ENCODE data around the gene NFKB2. TPM values are rescaled to one million over a fixed set of nuclear protein-coding genes. Genes with fewer than 3 reads are reported as not detected.

Gene NFKB2
- total RNA-seq, 1 donor from 2014 or later: 89.2 TPM

DNA sequence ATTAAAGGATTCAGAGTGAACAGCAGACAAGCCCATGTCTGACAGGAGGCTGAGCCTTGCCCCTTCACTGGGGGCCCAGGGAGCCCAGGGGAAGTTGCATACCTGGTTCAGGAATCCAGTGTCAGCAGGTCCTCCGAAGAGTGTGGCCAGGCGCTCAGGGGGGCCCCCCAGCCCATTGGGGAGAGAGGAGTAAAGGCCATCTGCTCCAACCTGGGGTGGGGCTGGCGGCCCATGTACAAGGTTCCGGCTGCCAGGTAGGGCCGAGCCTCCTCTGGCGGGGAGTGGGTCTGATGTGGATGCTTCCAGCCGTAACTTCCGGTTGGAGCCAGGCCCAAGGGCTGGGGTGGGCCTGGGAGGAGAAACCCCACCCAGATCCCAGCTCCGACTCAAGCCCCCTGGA is 20.8 kb downstream of the NFKB2 start:
- Histone ChIP-seq H3K36me3 (no peaks in the 10 kb centered on the region), H3K27ac (no peak overlapping the region), H3K4me3 (no peak overlapping the region), H3K9me3 (no peaks in the 10 kb centered on the region), H3K27me3 (peaks cover 17% of the 10 kb centered on the region), H3K4me1 (peaks cover 14 to 15% of the 10 kb centered on the region in 2 donors)
- intact Hi-C loops (cut with DNase I): no loop called here
- TF ChIP-seq, protein P1, sequence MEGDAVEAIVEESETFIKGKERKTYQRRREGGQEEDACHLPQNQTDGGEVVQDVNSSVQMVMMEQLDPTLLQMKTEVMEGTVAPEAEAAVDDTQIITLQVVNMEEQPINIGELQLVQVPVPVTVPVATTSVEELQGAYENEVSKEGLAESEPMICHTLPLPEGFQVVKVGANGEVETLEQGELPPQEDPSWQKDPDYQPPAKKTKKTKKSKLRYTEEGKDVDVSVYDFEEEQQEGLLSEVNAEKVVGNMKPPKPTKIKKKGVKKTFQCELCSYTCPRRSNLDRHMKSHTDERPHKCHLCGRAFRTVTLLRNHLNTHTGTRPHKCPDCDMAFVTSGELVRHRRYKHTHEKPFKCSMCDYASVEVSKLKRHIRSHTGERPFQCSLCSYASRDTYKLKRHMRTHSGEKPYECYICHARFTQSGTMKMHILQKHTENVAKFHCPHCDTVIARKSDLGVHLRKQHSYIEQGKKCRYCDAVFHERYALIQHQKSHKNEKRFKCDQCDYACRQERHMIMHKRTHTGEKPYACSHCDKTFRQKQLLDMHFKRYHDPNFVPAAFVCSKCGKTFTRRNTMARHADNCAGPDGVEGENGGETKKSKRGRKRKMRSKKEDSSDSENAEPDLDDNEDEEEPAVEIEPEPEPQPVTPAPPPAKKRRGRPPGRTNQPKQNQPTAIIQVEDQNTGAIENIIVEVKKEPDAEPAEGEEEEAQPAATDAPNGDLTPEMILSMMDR (IDR thresholded peaks at IDR 0.05): no peak
- DNase-seq (ENCODE audit: low spot score in 2 of 2): no peak

- Histone ChIP-seq H3K4me3 (no peak overlapping the region), H3K9me3 (no peaks in the 10 kb centered on the region), H3K4me1 (peaks cover 14 to 15% of the 10 kb centered on the region in 2 donors), H3K27me3 (peaks cover 17% of the 10 kb centered on the region), H3K27ac (no peak overlapping the region), H3K36me3 (no peaks in the 10 kb centered on the region)
- intact Hi-C loops (cut with DNase I): no loop called here
- TF ChIP-seq, protein P1 (IDR thresholded peaks at IDR 0.05): no peak
- DNase-seq (ENCODE audit: low spot score in 2 of 2): no peak
These were observed 21.2 kb downstream of the NFKB2 start for GRCh38 chr10:102416695-102417094.

DNA sequence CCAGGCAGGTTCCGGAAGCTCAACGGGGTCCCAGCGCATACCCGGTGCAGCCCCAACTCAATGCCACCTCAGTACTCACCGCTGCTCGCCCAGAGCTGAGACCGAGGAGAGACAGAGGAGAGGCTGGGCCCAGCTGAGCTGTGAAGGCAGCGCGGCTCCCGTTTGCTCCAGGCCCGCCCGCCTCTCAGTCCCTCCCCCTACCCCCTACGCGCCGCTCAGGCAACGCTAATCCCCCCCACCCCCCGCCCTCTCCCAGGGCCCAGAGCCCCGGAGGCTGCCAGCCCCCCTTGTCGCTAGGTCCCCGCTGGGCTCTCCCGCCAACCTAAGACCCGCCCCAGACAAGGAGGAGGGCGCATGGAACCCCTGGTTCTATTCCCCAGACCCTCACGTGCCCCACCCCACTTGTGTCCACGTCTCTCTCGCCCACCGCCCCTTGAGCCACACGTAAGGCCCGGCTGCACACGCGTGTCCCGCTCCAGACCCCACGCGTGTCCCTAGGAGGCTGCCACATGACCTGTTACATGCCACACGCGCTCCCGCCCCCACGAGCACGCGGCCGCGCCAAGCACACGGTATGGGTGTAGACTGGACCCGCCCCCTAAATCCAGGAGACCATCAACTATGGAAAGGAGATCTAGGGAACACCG is 23.2 kb downstream of the NFKB2 start, which contains the start of gene PSD:
TSS of gene PSD (minus strand) at position 164 of the 647 bp plus-strand sequence. CDS start 1,747 bp downstream, outside the sequence.
- no peak for DNase-seq (ENCODE audit: low spot score in 2 of 2)
- peaks cover 16 to 27% of the 10 kb centered on the region in 2 donors for H3K4me1 ChIP-seq
- no peaks in the 10 kb centered on the region for H3K9me3 ChIP-seq
- H3K4me3 ChIP-seq: peak within 1 kb of the TSS; percentile 92 to 93
- H3K27me3 ChIP-seq: peaks cover 16% of the 10 kb centered on the region
- intact Hi-C loops (cut with DNase I): no loop called here
- H3K36me3 ChIP-seq: peaks cover 4% of the 10 kb centered on the region in 2 donors
- TF ChIP-seq, protein P1 (IDR thresholded peaks at IDR 0.05): no peak
- no peak within 1 kb of the TSS for H3K27ac ChIP-seq

DNA sequence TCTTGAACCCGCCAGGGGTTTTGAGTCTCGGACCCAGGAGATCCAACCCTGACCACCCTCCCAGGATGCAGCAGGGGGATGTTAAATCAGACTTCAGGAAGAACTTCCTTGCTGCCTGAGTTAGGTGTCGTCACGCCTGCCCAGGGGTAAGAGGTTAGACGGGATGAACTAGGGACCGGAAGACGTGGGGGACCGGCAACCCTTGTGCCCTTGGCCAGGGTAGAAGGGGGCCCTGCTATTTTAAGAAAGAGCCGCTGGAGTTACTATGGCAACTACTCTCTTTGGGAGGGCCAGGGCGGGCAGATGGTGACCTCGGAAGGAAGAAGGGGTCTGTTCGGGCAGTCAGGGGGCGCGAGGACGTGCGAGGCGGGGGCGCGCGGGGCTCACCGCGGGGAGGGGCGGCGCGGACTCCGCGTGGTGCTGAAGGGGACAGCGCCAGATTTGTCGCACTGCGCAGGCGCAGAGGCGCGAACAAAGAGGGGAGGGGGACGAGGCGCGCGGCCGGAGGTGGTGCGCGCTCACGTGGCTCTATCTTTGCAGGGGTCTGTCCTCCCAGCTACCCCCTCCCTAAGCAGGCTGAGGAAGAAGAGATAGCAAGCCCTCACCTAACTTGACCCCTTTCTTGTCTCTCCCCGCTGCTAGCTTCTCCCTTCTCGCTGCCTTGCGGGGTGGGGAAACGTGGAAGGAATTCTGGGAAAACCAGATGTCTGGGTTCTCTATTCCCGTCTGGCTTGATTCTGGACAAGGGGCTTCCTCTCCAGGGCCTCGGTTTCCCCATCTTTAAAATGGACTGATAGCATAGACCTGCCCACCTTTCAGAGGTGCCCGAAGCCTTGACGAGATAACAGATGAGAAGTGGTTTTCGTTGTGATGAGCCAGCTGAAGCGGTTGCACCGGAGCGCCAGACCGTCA is 24.0 kb downstream of the NFKB2 start:
- H3K36me3 ChIP-seq: peaks cover 9 to 11% of the 10 kb centered on the region in 2 donors
- peak overlapping the region; percentile 85 to 86 for H3K27ac ChIP-seq
- peak overlapping the region; percentile 92 to 93 for H3K4me3 ChIP-seq
- H3K27me3 ChIP-seq: peaks cover 13% of the 10 kb centered on the region
- TF ChIP-seq, protein P1 (IDR thresholded peaks at IDR 0.05): no peak
- H3K9me3 ChIP-seq: no peaks in the 10 kb centered on the region
- no peak for DNase-seq (ENCODE audit: low spot score in 2 of 2)
- H3K4me1 ChIP-seq: peaks cover 16 to 27% of the 10 kb centered on the region in 2 donors
- intact Hi-C loops (cut with DNase I): loop anchor here (1.0 kb wide), 2 partner anchors 20 to 267 kb away; partner anchors contain the start of gene NOLC1

DNA sequence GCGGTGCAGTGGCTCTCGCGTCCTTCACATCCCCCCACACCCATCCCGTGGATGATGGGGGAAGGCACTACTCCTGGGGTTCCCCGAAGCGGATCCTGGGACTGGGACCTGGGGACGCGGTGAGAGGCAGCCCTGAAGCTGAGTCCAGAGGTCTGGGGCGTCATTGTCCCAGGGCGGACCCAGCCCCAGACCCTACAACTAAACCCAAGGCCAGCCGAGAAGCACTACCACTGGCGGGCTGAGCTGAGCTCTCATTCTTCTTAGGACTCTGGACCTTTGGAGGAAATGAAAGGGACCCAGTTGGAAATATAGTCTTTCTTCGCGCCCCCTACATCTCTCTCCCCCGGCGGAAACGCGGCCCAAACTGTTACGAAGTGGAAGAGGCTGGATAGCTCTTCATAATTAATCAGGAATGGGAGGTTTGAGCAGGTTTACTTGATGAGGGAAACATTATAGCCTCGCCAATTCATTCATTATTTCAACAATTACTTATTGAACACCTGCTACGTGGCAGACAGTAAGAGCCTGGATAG is 24.7 kb downstream of the NFKB2 start:
- Histone ChIP-seq H3K9me3 (no peaks in the 10 kb centered on the region), H3K4me3 (peak overlapping the region; percentile 92 to 93), H3K36me3 (peaks cover 11 to 15% of the 10 kb centered on the region in 2 donors), H3K27me3 (peaks cover 13% of the 10 kb centered on the region), H3K4me1 (peaks cover 16 to 27% of the 10 kb centered on the region in 2 donors), H3K27ac (peak overlapping the region; percentile 85 to 86)
- intact Hi-C loops (cut with DNase I): loop anchor here (1.0 kb wide), 2 partner anchors 21 to 268 kb away; partner anchors contain the start of gene NOLC1
- DNase-seq (ENCODE audit: low spot score in 2 of 2): no peak
- TF ChIP-seq, protein P1 (IDR thresholded peaks at IDR 0.05): no peak
